ENCODE data around the gene MT1HL1. TPM values are rescaled to one million over a fixed set of nuclear protein-coding genes. Genes with fewer than 3 reads are reported as not detected.

The MT1HL1 gene
- total RNA-seq, 1 experiment from 2014 or later, result not detected

- Histone ChIP-seq H2AFZ (ENCODE audit: low read length) (no peak overlapping the region), H3K27ac (ENCODE audit: low read length) (no peak overlapping the region), H3K27me3 (ENCODE audit: low read length) (no peaks in the 10 kb centered on the region), H3K4me1 (ENCODE audit: insufficient read depth, low read length) (no peaks in the 10 kb centered on the region), H3K9me2 (replicated peaks; ENCODE audit: low read length) (no peaks in the 10 kb centered on the region), H3K4me2 (ENCODE audit: low read length) (no peak overlapping the region), H3K9me3 (ENCODE audit: low read length) (no peaks in the 10 kb centered on the region), H3K4me3 (ENCODE audit: low read length) (no peak overlapping the region), H3K79me2 (ENCODE audit: low read length) (no peaks in the 10 kb centered on the region), H4K20me1 (ENCODE audit: low read length) (no peaks in the 10 kb centered on the region), H3F3A (ENCODE audit: low read length, unreplicated experiment) (no peaks in the 10 kb centered on the region), H3K36me3 (ENCODE audit: low read depth, low read length) (no peaks in the 10 kb centered on the region), H3K9ac (ENCODE audit: low read length) (no peak overlapping the region)
- no peak for TF ChIP-seq CTCF (conservative IDR thresholded peaks at IDR 0.05; ENCODE audit: low read depth, low read length)
- no peak for TF ChIP-seq EZH2 (IDR thresholded peaks at IDR 0.05; ENCODE audit: low read length, unreplicated experiment)
- TF ChIP-seq EZH2phosphoT487 (IDR thresholded peaks at IDR 0.05; ENCODE audit: borderline replicate concordance, low read length), result no peak
- ChIA-PET CTCF (no interaction called here), POLR2A (ENCODE audit: unreplicated experiment) (no interaction called here)
- no TSS peak for BruUV-seq (replicated peaks)
- no peak for ATAC-seq
- intact Hi-C loops (cut with micrococcal nuclease), result no loop called here
- no peak for DNase-seq
These were observed 14.7 kb upstream of the MT1HL1 start for GRCh38 chr1:237018896-237019295.

GRCh38 chr1:237016626-237017025 lies 12.4 kb upstream of the MT1HL1 start:
- Histone ChIP-seq H3K79me2 (ENCODE audit: low read length) (no peaks in the 10 kb centered on the region), H3K9ac (ENCODE audit: low read length) (no peak overlapping the region), H2AFZ (ENCODE audit: low read length) (no peak overlapping the region), H3K27me3 (ENCODE audit: low read length) (no peaks in the 10 kb centered on the region), H3K4me1 (ENCODE audit: insufficient read depth, low read length) (no peaks in the 10 kb centered on the region), H3F3A (ENCODE audit: low read length, unreplicated experiment) (no peaks in the 10 kb centered on the region), H3K27ac (ENCODE audit: low read length) (no peak overlapping the region), H3K9me2 (replicated peaks; ENCODE audit: low read length) (no peaks in the 10 kb centered on the region), H3K9me3 (ENCODE audit: low read length) (no peaks in the 10 kb centered on the region), H3K4me2 (ENCODE audit: low read length) (no peak overlapping the region), H4K20me1 (ENCODE audit: low read length) (no peaks in the 10 kb centered on the region), H3K4me3 (ENCODE audit: low read length) (no peak overlapping the region), H3K36me3 (ENCODE audit: low read depth, low read length) (no peaks in the 10 kb centered on the region)
- CTCF ChIA-PET, result no interaction called here
- TF ChIP-seq EZH2phosphoT487 (IDR thresholded peaks at IDR 0.05; ENCODE audit: borderline replicate concordance, low read length), result no peak
- ATAC-seq, result no peak
- no peak for DNase-seq
- POLR2A ChIA-PET (ENCODE audit: unreplicated experiment), result no interaction called here
- no TSS peak for BruUV-seq (replicated peaks)
- intact Hi-C loops (cut with micrococcal nuclease), result no loop called here

GRCh38 chr1:237013608-237014007 lies 9.4 kb upstream of the MT1HL1 start:
- Histone ChIP-seq H3F3A (ENCODE audit: low read length, unreplicated experiment) (no peaks in the 10 kb centered on the region), H3K27ac (ENCODE audit: low read length) (no peak overlapping the region), H3K4me3 (ENCODE audit: low read length) (no peak overlapping the region), H3K79me2 (ENCODE audit: low read length) (no peaks in the 10 kb centered on the region), H3K4me1 (ENCODE audit: insufficient read depth, low read length) (no peaks in the 10 kb centered on the region), H3K9me3 (ENCODE audit: low read length) (no peaks in the 10 kb centered on the region), H3K9ac (ENCODE audit: low read length) (no peak overlapping the region), H4K20me1 (ENCODE audit: low read length) (no peaks in the 10 kb centered on the region), H2AFZ (ENCODE audit: low read length) (no peak overlapping the region), H3K27me3 (ENCODE audit: low read length) (no peaks in the 10 kb centered on the region), H3K9me2 (replicated peaks; ENCODE audit: low read length) (no peaks in the 10 kb centered on the region), H3K36me3 (ENCODE audit: low read depth, low read length) (no peaks in the 10 kb centered on the region), H3K4me2 (ENCODE audit: low read length) (no peak overlapping the region)
- BruUV-seq (replicated peaks), result no TSS peak
- no peak for TF ChIP-seq EZH2phosphoT487 (IDR thresholded peaks at IDR 0.05; ENCODE audit: borderline replicate concordance, low read length)
- no peak for TF ChIP-seq CTCF (conservative IDR thresholded peaks at IDR 0.05; ENCODE audit: low read depth, low read length)
- no peak for TF ChIP-seq EZH2 (IDR thresholded peaks at IDR 0.05; ENCODE audit: low read length, unreplicated experiment)
- no peak for DNase-seq
- ChIA-PET CTCF (no interaction called here), POLR2A (ENCODE audit: unreplicated experiment) (no interaction called here)
- intact Hi-C loops (cut with micrococcal nuclease), result no loop called here
- no peak for ATAC-seq

Measured in PC-3 (cell line).